ENCODE results near the gene OR6A2.
"Not testable (repeated sequence)": the region's sequence is repeated elsewhere in the genome, so short reads cannot be mapped to it uniquely, and the experiment has no call there.

The OR6A2 gene

DNA sequence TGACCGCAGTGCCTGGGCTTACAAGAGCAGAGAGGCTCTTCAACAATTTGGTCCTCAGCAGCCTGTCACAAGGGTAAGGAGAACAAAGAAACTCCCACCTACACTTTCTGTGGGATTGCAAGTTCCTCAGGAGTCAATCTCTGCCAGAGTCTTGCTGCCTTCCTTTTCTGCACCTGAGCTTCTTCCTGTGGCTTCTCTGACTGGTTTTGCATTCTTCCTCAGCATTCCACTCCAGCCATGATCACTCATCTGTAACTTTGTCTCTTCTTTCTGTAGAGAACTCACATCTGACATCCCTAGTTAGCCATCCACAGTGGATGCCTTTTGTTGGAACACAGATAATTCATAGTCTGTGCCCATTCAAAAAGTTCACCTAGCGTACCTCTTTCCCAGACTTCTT, 14.2 kb upstream of the OR6A2 start:
- Histone ChIP-seq H3K9ac (ENCODE audit: low read depth, low read length) (no peak overlapping the region), H3K4me1 (ENCODE audit: control insufficient read depth, insufficient read depth, low read length) (no peaks in the 10 kb centered on the region), H3K27me3 (ENCODE audit: control insufficient read depth, insufficient read depth, low read length) (peaks cover 2% of the 10 kb centered on the region), H3K36me3 (ENCODE audit: control insufficient read depth, insufficient read depth, low read length) (no peaks in the 10 kb centered on the region), H3K9me3 (ENCODE audit: control insufficient read depth, insufficient read depth, low read length) (no peaks in the 10 kb centered on the region), H3K4me3 (ENCODE audit: low read depth, low read length) (no peak overlapping the region)

DNA sequence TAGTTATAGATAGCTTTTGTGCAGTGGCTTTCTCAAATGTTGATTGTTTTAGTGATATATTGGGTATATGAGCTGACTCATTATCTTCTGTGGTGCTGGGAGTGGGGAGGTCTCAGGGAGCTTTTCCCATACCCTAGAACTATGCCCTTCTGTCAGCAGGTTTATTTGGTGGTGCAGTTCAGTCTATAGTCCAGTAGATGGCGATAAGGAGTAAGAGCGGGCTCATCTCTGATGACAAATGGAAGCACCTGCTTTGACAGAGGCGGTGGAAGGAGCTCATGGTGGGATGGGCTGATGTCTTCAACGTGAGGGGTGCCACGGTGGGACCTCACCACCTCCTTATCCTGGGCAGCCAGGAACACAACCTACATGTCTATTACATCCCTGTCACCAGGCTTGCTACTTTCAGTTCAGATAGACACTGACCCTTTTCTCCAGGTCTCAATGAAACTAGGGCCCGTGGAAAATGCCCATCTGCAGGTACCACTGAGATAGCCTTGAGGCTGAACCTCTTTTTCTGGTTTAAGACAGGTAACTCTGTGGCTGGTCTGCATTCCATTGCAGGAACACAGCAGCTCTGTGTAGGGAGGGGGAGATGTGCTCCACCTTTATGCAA, 13.0 kb upstream of the OR6A2 start:
- H3K9ac ChIP-seq (ENCODE audit: low read depth, low read length): no peak overlapping the region
- H3K4me1 ChIP-seq (ENCODE audit: control insufficient read depth, insufficient read depth, low read length): no peaks in the 10 kb centered on the region
- H3K27me3 ChIP-seq (ENCODE audit: control insufficient read depth, insufficient read depth, low read length): peaks cover 2% of the 10 kb centered on the region
- H3K36me3 ChIP-seq (ENCODE audit: control insufficient read depth, insufficient read depth, low read length): no peaks in the 10 kb centered on the region
- H3K4me3 ChIP-seq (ENCODE audit: low read depth, low read length): no peak overlapping the region
- H3K9me3 ChIP-seq (ENCODE audit: control insufficient read depth, insufficient read depth, low read length): no peaks in the 10 kb centered on the region

DNA sequence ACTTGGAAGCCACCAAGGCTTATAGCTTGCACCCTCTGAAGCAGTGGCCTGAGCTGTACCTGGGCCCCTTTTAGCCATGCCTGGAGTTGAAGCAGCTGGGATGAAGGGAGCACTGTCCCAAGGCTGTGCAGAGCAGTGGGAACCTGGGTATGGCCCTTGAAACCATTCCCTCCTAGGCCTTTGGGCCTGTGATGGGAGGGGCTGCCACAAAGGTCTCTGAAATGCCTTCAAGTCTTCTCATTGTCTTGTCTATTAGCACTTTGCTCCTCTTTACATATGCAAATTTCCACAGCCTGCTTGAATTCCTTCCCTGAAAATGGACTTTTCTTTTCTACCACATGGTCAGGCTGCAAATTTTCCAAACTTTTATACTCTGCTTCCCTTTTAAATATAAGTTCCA, 1.6 kb upstream of the OR6A2 start:
- H3K4me3 ChIP-seq (ENCODE audit: low read depth, low read length); H3K27me3 ChIP-seq (ENCODE audit: control insufficient read depth, insufficient read depth, low read length); H3K9me3 ChIP-seq (ENCODE audit: control insufficient read depth, insufficient read depth, low read length); H3K9ac ChIP-seq (ENCODE audit: low read depth, low read length); H3K4me1 ChIP-seq (ENCODE audit: control insufficient read depth, insufficient read depth, low read length); H3K36me3 ChIP-seq (ENCODE audit: control insufficient read depth, insufficient read depth, low read length): not testable (repeated sequence)

DNA sequence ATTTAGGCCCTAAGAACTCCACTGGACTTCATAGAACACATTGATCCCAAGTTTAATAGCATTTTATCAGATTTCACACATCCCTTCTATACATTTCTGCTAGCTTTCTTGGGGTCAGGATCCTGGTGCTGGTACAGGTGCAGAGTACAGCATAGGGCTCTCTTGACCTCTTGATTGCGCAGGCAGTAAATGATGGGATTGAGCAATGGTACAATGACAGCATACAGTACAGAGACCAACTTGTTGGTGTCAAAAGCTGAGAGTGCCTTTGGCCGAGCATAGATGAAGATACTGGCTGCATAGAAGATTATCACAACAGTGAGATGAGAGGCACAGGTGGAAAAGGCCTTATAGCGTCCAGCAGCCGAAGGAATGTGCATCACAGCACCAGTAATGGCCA, 4.8 kb downstream of the OR6A2 start:
- H3K9me3 ChIP-seq (ENCODE audit: control insufficient read depth, insufficient read depth, low read length): no peaks in the 10 kb centered on the region
- no peaks in the 10 kb centered on the region for H3K4me1 ChIP-seq (ENCODE audit: control insufficient read depth, insufficient read depth, low read length)
- H3K27me3 ChIP-seq (ENCODE audit: control insufficient read depth, insufficient read depth, low read length): no peaks in the 10 kb centered on the region
- no peak overlapping the region for H3K9ac ChIP-seq (ENCODE audit: low read depth, low read length)
- no peaks in the 10 kb centered on the region for H3K36me3 ChIP-seq (ENCODE audit: control insufficient read depth, insufficient read depth, low read length)
- no peak overlapping the region for H3K4me3 ChIP-seq (ENCODE audit: low read depth, low read length)

DNA sequence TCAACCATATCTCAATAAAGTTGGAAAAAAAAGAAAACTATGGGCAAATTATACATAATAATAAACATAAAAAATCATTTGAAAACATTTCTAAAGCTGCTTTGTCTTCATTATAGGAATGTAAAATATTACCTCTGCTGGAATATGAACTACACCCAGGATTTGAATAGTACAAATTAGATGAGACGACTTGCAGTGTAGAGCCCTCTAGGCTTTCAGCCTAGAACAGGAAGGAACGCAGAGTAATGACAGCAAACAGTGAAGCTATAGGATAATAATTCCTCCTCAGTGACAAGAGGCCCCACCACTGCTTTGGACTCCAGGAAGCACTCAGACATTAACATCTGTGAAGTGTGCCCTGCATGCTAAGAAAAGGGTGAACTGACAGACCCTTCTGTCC, 8.9 kb downstream of the OR6A2 start:
- Histone ChIP-seq H3K9me3 (ENCODE audit: control insufficient read depth, insufficient read depth, low read length) (no peaks in the 10 kb centered on the region), H3K9ac (ENCODE audit: low read depth, low read length) (no peak overlapping the region), H3K4me1 (ENCODE audit: control insufficient read depth, insufficient read depth, low read length) (no peaks in the 10 kb centered on the region), H3K27me3 (ENCODE audit: control insufficient read depth, insufficient read depth, low read length) (no peaks in the 10 kb centered on the region), H3K36me3 (ENCODE audit: control insufficient read depth, insufficient read depth, low read length) (no peaks in the 10 kb centered on the region), H3K4me3 (ENCODE audit: low read depth, low read length) (no peak overlapping the region)

DNA sequence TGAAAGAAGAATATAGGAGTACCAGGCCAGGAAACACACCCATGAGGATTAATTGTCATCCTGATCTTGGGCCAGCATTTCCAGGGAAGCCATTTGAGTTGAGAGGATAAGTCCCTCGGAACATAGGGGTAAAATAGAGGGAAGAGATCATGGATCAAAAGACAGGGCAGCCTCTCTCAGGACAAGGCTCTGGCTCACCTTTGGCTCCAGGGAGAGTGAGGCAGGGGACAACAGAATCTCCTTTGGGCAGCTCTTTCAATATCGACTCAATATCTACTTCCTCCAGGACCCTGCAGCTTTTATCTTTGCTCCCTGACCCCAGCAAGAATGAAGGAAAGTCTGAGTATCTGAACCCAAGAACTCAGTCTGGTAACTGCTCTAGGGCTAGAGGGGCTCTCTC, 16.8 kb downstream of the OR6A2 start, which contains the start of gene OR2AG1:
Gene OR2AG1 (plus strand): TSS at position 301 of the 400 bp plus-strand sequence. CDS start 2,018 bp downstream, outside the sequence.
- no peaks in the 10 kb centered on the region for H3K4me1 ChIP-seq (ENCODE audit: control insufficient read depth, insufficient read depth, low read length)
- no peaks in the 10 kb centered on the region for H3K9me3 ChIP-seq (ENCODE audit: control insufficient read depth, insufficient read depth, low read length)
- H3K36me3 ChIP-seq (ENCODE audit: control insufficient read depth, insufficient read depth, low read length): no peaks in the 10 kb centered on the region
- no peaks in the 10 kb centered on the region for H3K27me3 ChIP-seq (ENCODE audit: control insufficient read depth, insufficient read depth, low read length)
- H3K9ac ChIP-seq (ENCODE audit: low read depth, low read length): no peak within 1 kb of the TSS
- H3K4me3 ChIP-seq (ENCODE audit: low read depth, low read length): no peak within 1 kb of the TSS

DNA sequence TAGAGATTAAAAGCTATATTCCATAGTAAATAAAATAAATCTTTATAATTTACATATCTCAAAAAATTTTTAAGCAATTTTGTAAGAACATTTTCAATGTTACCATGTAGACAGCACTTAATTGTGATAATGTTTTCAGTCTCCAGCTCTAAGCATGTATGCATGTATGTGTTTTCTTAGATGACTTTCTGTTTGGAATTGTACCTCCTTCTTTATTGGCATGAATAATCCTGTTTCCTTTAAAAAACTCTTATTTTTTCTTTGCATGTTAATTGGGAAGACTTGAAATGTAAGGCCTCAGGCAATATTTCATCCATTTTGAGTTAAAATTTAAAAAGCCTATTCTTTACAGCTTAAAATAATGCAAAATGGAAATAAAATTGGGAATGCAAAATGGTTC, 18.7 kb downstream of the OR6A2 start:
- no peaks in the 10 kb centered on the region for H3K4me1 ChIP-seq (ENCODE audit: control insufficient read depth, insufficient read depth, low read length)
- H3K9ac ChIP-seq (ENCODE audit: low read depth, low read length): no peak overlapping the region
- H3K9me3 ChIP-seq (ENCODE audit: control insufficient read depth, insufficient read depth, low read length): no peaks in the 10 kb centered on the region
- no peak overlapping the region for H3K4me3 ChIP-seq (ENCODE audit: low read depth, low read length)
- H3K36me3 ChIP-seq (ENCODE audit: control insufficient read depth, insufficient read depth, low read length): no peaks in the 10 kb centered on the region
- H3K27me3 ChIP-seq (ENCODE audit: control insufficient read depth, insufficient read depth, low read length): no peaks in the 10 kb centered on the region

DNA sequence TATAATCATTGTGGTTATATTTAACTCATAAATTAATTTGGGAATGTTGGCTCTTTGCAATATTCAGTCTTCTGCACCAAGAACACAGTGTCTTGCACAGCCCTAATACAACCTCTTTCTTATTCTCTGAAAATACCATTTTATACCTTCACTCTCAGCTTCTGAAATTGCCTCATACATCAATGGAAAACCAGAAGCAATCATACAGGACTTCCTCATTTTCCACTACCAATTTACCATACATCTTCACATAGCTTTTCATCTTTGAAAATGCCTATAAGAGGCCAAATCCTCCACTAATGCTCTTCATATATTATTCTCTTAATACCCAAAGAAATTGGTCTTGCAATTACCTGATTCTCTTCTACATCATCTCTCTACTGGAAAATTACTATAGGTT, 21.0 kb downstream of the OR6A2 start:
- Histone ChIP-seq H3K27me3 (ENCODE audit: control insufficient read depth, insufficient read depth, low read length) (no peaks in the 10 kb centered on the region), H3K4me1 (ENCODE audit: control insufficient read depth, insufficient read depth, low read length) (no peaks in the 10 kb centered on the region), H3K36me3 (ENCODE audit: control insufficient read depth, insufficient read depth, low read length) (no peaks in the 10 kb centered on the region), H3K4me3 (ENCODE audit: low read depth, low read length) (no peak overlapping the region), H3K9me3 (ENCODE audit: control insufficient read depth, insufficient read depth, low read length) (no peaks in the 10 kb centered on the region), H3K9ac (ENCODE audit: low read depth, low read length) (no peak overlapping the region)

DNA sequence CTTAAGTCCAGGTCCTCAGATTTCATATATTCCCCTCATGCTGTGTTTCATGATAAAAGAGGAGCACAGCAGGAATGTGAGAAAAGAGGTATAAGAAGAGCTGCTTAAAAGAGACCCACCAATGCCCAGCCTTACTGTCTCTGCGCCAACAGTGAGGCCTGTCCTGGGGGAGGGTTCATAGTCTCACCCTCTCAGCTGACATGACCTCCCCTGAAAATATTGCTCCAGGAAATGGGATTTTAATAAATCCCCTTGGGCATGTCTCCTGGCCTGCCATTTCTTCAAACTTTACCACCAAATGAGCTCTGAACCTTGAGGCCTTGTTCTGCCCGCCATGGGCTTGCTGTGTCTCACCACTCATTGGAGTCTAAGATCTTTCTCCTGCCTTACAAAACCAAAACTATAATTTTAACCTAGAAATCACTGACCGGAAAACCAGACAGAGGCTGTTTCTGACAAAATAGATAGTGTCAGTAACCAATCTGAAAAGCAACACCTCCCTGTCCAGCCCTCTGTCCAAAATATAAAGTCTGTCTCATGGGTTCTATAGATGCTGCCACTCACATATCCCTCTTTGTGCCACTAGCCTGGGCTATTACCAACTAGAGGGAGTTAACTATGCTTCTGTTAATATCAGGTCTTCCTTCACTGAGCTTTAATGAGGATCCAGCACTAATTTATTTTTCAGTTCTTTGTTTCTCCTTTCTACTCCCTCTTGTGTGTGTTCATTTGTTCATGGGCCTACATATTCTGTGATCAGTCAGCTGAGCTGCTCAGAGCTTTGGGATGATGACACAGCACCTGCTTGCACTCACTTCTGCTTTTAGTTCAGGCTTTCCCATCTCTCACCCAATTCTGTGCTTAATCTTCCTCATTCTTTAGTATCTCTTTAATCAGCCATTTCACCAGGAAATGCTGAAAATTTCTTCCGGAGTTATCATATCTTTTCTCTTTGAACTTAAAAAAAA, 27.3 kb downstream of the OR6A2 start, which contains the start of gene OR2AG2:
Gene OR2AG2 (minus strand): TSS at position 51 of the 968 bp plus-strand sequence. CDS start 3,019 bp downstream, outside the sequence.
- no peaks in the 10 kb centered on the region for H3K4me1 ChIP-seq (ENCODE audit: control insufficient read depth, insufficient read depth, low read length)
- no peak within 1 kb of the TSS for H3K4me3 ChIP-seq (ENCODE audit: low read depth, low read length)
- H3K27me3 ChIP-seq (ENCODE audit: control insufficient read depth, insufficient read depth, low read length): no peaks in the 10 kb centered on the region
- H3K9me3 ChIP-seq (ENCODE audit: control insufficient read depth, insufficient read depth, low read length): no peaks in the 10 kb centered on the region
- no peaks in the 10 kb centered on the region for H3K36me3 ChIP-seq (ENCODE audit: control insufficient read depth, insufficient read depth, low read length)
- no peak within 1 kb of the TSS for H3K9ac ChIP-seq (ENCODE audit: low read depth, low read length)

DNA sequence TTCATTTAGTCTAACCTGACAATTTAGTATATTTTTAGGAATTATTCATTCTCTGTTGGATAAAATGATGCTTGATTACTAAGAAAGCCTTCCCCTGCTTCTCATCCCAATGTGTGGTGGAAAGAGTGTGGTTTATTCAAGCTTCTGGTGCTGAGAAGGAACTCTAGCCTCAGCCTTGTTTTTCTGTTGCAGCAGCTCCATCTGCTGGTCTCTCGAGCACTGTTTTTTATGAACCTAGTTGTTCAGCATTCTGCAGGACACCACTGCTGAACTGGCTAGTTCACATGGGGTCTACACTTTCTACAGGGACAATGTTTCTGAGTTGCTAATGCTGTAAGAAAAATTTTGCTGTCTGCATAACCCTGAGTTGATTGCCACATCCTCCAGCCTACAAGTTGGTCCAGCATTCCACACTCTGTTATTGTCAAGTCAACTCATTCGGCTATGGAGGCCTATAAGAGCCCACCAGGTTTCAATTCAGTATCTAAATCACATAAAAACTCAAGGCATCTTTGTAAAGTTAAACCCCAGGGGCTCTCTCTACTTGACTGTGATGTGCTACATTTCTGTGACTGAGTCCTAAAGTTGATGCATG, 42.0 kb downstream of the OR6A2 start:
- Histone ChIP-seq H3K9ac (ENCODE audit: low read depth, low read length) (no peak overlapping the region), H3K9me3 (ENCODE audit: control insufficient read depth, insufficient read depth, low read length) (no peaks in the 10 kb centered on the region), H3K4me1 (ENCODE audit: control insufficient read depth, insufficient read depth, low read length) (no peaks in the 10 kb centered on the region), H3K4me3 (ENCODE audit: low read depth, low read length) (no peak overlapping the region), H3K27me3 (ENCODE audit: control insufficient read depth, insufficient read depth, low read length) (no peaks in the 10 kb centered on the region), H3K36me3 (ENCODE audit: control insufficient read depth, insufficient read depth, low read length) (no peaks in the 10 kb centered on the region)

DNA sequence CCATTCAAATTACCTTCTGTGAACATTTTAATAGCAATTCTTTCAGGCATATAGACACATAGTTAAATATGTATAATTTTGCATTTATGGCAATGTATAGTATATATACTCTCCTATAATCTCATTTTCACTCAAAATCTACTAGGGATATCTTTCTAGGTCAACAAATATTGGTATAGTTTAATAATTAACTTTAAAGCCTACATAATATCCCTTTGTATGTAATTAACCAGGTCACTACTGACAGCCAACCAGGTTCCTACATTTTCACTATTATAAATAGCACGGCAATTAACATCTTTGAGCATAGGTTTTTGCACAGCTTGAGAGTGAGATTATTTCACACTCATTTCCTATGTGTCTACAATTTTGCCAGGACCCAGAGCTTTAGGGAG, 43.5 kb downstream of the OR6A2 start:
- H3K9ac ChIP-seq (ENCODE audit: low read depth, low read length): no peak overlapping the region
- H3K36me3 ChIP-seq (ENCODE audit: control insufficient read depth, insufficient read depth, low read length): no peaks in the 10 kb centered on the region
- H3K4me3 ChIP-seq (ENCODE audit: low read depth, low read length): no peak overlapping the region
- H3K4me1 ChIP-seq (ENCODE audit: control insufficient read depth, insufficient read depth, low read length): no peaks in the 10 kb centered on the region
- H3K9me3 ChIP-seq (ENCODE audit: control insufficient read depth, insufficient read depth, low read length): no peaks in the 10 kb centered on the region
- H3K27me3 ChIP-seq (ENCODE audit: control insufficient read depth, insufficient read depth, low read length): no peaks in the 10 kb centered on the region
